Uterus (tissue), 2 donors: Measurements from ENCODE around the gene ZBTB42.

Experiments used
- CTCF ChIP-seq, 4 experiments: fragments of 200-600 bp in 2 of 4; fragments of 450-650 bp in 2 of 4; sonication (generic) in 2 of 4; IDR thresholded peaks; one replicate each; pipeline ENCODE4 v1.5.1; 2016 to 2019; ENCODE audit warnings: antibody characterized with exemption in 4 of 4, mild to moderate bottlenecking in 2 of 4, moderate library complexity in 1 of 4
- POLR2A ChIP-seq, 2 donors: fragments of 450-650 bp; IDR thresholded peaks; one replicate each; pipeline ENCODE4 v1.6.1; 2016; ENCODE audit warnings: antibody characterized with exemption in 2 of 2, mild to moderate bottlenecking in 1 of 2, moderate library complexity in 1 of 2

- no peak for TF ChIP-seq CTCF (IDR thresholded peaks at IDR 0.05)
- TF ChIP-seq POLR2A (IDR thresholded peaks at IDR 0.05): no peak
Observed at GRCh38 chr14:104780513-104781030, 20.3 kb upstream of the ZBTB42 start.
